Non-pigmented ciliary epithelial cell (primary cell): Measurements from ENCODE around the gene JADE2.
"Not testable (repeated sequence)": the region's sequence is repeated elsewhere in the genome, so short reads cannot be mapped to it uniquely, and the experiment has no call there.

Experiments
- DNase-seq: peaks from one replicate; pipeline ENCODE4 v3.0.0-alpha.2; 2010; ENCODE audit warnings: low read depth

JADE2 gene

GRCh38 chr5:134592141-134592746 lies 66.8 kb downstream of the JADE2 start:
- DNase-seq: no peak

- no peak for DNase-seq
Observed at GRCh38 chr5:134594336-134594735, 68.9 kb downstream of the JADE2 start.

- no peak for DNase-seq
Observed at GRCh38 chr5:134594797-134595457, 69.5 kb downstream of the JADE2 start.

GRCh38 chr5:134595458-134595838 lies 70.0 kb downstream of the JADE2 start:
- DNase-seq: no peak

- not testable (repeated sequence) for DNase-seq
Observed at GRCh38 chr5:134599820-134600219, 74.3 kb downstream of the JADE2 start.

GRCh38 chr5:134600600-134600999 lies 75.1 kb downstream of the JADE2 start:
- DNase-seq: peak; percentile 70

- no peak for DNase-seq
Observed at GRCh38 chr5:134603059-134603458, 77.6 kb downstream of the JADE2 start.

- DNase-seq: no peak
Observed at GRCh38 chr5:134604908-134605307, 79.4 kb downstream of the JADE2 start.

- DNase-seq: no peak
Observed at GRCh38 chr5:134606726-134607125, 81.3 kb downstream of the JADE2 start.

GRCh38 chr5:134608555-134608954 lies 83.1 kb downstream of the JADE2 start:
- DNase-seq: no peak

- DNase-seq: no peak
Observed at GRCh38 chr5:134609232-134609851, 83.9 kb downstream of the JADE2 start.

- DNase-seq: no peak
Observed at GRCh38 chr5:134610725-134611124, 85.3 kb downstream of the JADE2 start.

- DNase-seq: no peak
Observed at GRCh38 chr5:134611515-134611914, 86.0 kb downstream of the JADE2 start.

GRCh38 chr5:134614450-134615085 lies 89.1 kb downstream of the JADE2 start:
- no peak for DNase-seq

GRCh38 chr5:134620634-134621033 lies 95.2 kb downstream of the JADE2 start:
- DNase-seq: no peak

GRCh38 chr5:134625559-134625958 lies 100.1 kb downstream of the JADE2 start:
- no peak for DNase-seq

GRCh38 chr5:134626369-134627014 lies 101.0 kb downstream of the JADE2 start:
- no peak for DNase-seq
